GM15510 (cell line): Measurements from ENCODE around the gene MTCH1.

Experiments used
- POLR2A ChIP-seq: IDR thresholded peaks from 3 replicates; pipeline ENCODE4 v1.6.1; 2011; ENCODE audit warnings: borderline replicate concordance; ENCODE audit not compliant: insufficient read length; ENCODE audit errors: extremely low read depth

The MTCH1 gene

GRCh38 chr6:37006793-37007339 lies 20.9 kb upstream of the MTCH1 start:
- no peak for TF ChIP-seq POLR2A

- no peak for TF ChIP-seq POLR2A
These were observed 20.0 kb upstream of the MTCH1 start for GRCh38 chr6:37005827-37006567.

GRCh38 chr6:37005061-37005810 lies 19.2 kb upstream of the MTCH1 start, which contains the start of gene FGD2:
Gene FGD2 (plus strand): TSS chr6:37005655. CDS start chr6:37005818, 163 bp downstream.
- TF ChIP-seq POLR2A: peak; percentile 56

GRCh38 chr6:37004044-37004980 lies 18.3 kb upstream of the MTCH1 start:
- TF ChIP-seq POLR2A: no peak

- TF ChIP-seq POLR2A: no peak
These were observed 13.7 kb upstream of the MTCH1 start for GRCh38 chr6:36999751-37000125.

- no peak for TF ChIP-seq POLR2A
These were observed 13.2 kb upstream of the MTCH1 start for GRCh38 chr6:36999061-36999750.

- TF ChIP-seq POLR2A: no peak
These were observed 12.7 kb upstream of the MTCH1 start for GRCh38 chr6:36998723-36999038.

GRCh38 chr6:36997811-36998722 lies 12.1 kb upstream of the MTCH1 start:
- no peak for TF ChIP-seq POLR2A

- TF ChIP-seq POLR2A: no peak
These were observed 3.3 kb upstream of the MTCH1 start for GRCh38 chr6:36989264-36989663.

- no peak for TF ChIP-seq POLR2A
These were observed 680 bp upstream of the MTCH1 start for GRCh38 chr6:36986704-36987047.

GRCh38 chr6:36985417-36985807 lies 584 bp downstream of the MTCH1 start:
- TF ChIP-seq POLR2A: no peak

- TF ChIP-seq POLR2A: no peak
These were observed 1.2 kb downstream of the MTCH1 start for GRCh38 chr6:36984581-36985416.
